Mesothelial cell of epicardium (in vitro differentiated cells): ENCODE data around the gene NR1D2. TPM values are rescaled to one million over a fixed set of nuclear protein-coding genes. Genes with fewer than 3 reads are reported as not detected.

Experiments
- DNase-seq, 2 experiments: peaks; one replicate each; pipeline ENCODE4 v3.0.0; 2021; ENCODE audit warnings: low spot score in 2 of 2; ENCODE audit not compliant: unreplicated experiment in 2 of 2
- H3K27ac Mint-ChIP-seq: 2 replicates; pipeline ENCODE4 v1.8.0; 2021; ENCODE audit warnings: mixed read lengths
- H3K27me3 Mint-ChIP-seq: 2 replicates; pipeline ENCODE4 v1.8.0; 2021; ENCODE audit warnings: low read depth, mixed read lengths
- H3K36me3 Mint-ChIP-seq: 2 replicates; pipeline ENCODE4 v1.8.0; 2021; ENCODE audit warnings: mixed read lengths
- H3K4me1 Mint-ChIP-seq: 2 replicates; pipeline ENCODE4 v1.8.0; 2021; ENCODE audit warnings: mixed read lengths
- H3K4me3 Mint-ChIP-seq: 2 replicates; pipeline ENCODE4 v1.8.0; 2021; ENCODE audit warnings: mild to moderate bottlenecking, moderate library complexity, mixed read lengths
- H3K9me3 Mint-ChIP-seq: 2 replicates; pipeline ENCODE4 v1.8.0; 2021; ENCODE audit warnings: mixed read lengths
- CTCF ChIP-seq: fragments of 200-600 bp; sonication (generic); IDR thresholded peaks from one replicate; pipeline ENCODE4 v1.5.0; 2021; ENCODE audit warnings: antibody characterized with exemption; ENCODE audit not compliant: unreplicated experiment
- total RNA-seq: library from RNA; stranded (reverse); gene quantifications from 3 replicates; pipeline ENCODE4 v1.2.1, GENCODE V29; 2021

NR1D2 gene
- total RNA-seq, 1 donor from 2014 or later = 29.2 TPM

- H3K27ac Mint-ChIP-seq = no peak overlapping the region
- TF ChIP-seq CTCF = no peak
- no peak for DNase-seq
- H3K4me3 Mint-ChIP-seq = no peak overlapping the region
- H3K9me3 Mint-ChIP-seq = peaks cover 10% of the 10 kb centered on the region
- peaks cover 4% of the 10 kb centered on the region for H3K4me1 Mint-ChIP-seq
- peaks cover 16% of the 10 kb centered on the region for H3K36me3 Mint-ChIP-seq
- H3K27me3 Mint-ChIP-seq = no peaks in the 10 kb centered on the region
Observed at GRCh38 chr3:23976555-23976954, 31.5 kb downstream of the NR1D2 start.

- Mint-ChIP-seq H3K4me3 (no peak overlapping the region), H3K27ac (no peak overlapping the region), H3K36me3 (peaks cover 16% of the 10 kb centered on the region), H3K9me3 (peaks cover 10% of the 10 kb centered on the region), H3K27me3 (no peaks in the 10 kb centered on the region), H3K4me1 (peaks cover 6% of the 10 kb centered on the region)
- DNase-seq = no peak
- TF ChIP-seq CTCF = no peak
Observed at GRCh38 chr3:23979569-23979968, 34.5 kb downstream of the NR1D2 start.

GRCh38 chr3:23981136-23981535 is 36.0 kb downstream of the NR1D2 start:
- no peak for TF ChIP-seq CTCF
- Mint-ChIP-seq H3K9me3 (peaks cover 5% of the 10 kb centered on the region), H3K4me3 (no peak overlapping the region), H3K27me3 (no peaks in the 10 kb centered on the region), H3K36me3 (peaks cover 11% of the 10 kb centered on the region), H3K4me1 (peaks cover 6% of the 10 kb centered on the region), H3K27ac (no peak overlapping the region)
- no peak for DNase-seq

- Mint-ChIP-seq H3K4me1 (peaks cover 6% of the 10 kb centered on the region), H3K27me3 (no peaks in the 10 kb centered on the region), H3K36me3 (peaks cover 6% of the 10 kb centered on the region), H3K27ac (no peak overlapping the region), H3K4me3 (no peak overlapping the region), H3K9me3 (no peaks in the 10 kb centered on the region)
- DNase-seq = no peak
- TF ChIP-seq CTCF = no peak
Observed at GRCh38 chr3:23981955-23982354, 36.9 kb downstream of the NR1D2 start.

- TF ChIP-seq CTCF = no peak
- Mint-ChIP-seq H3K27me3 (no peaks in the 10 kb centered on the region), H3K27ac (no peak overlapping the region)
Observed at GRCh38 chr3:23984934-23985333, 39.8 kb downstream of the NR1D2 start.

More at GRCh38 chr3:23984934-23985333, 39.8 kb downstream of the NR1D2 start:
- Mint-ChIP-seq H3K4me3 (no peak overlapping the region), H3K4me1 (peaks cover 2% of the 10 kb centered on the region), H3K9me3 (no peaks in the 10 kb centered on the region), H3K36me3 (no peaks in the 10 kb centered on the region)
- DNase-seq = no peak
